ENCODE results near the gene PROB1. TPM values are rescaled to one million over a fixed set of nuclear protein-coding genes. Genes with fewer than 3 reads are reported as not detected.
A peak's percentile ranks its signal among the peaks of the same experiment; 100 is the strongest.

The PROB1 gene
- total and polyA plus RNA-seq, 9 of the 15 experiments (the other 6 are each of a cell fraction or from before 2014, with no cell fraction given) = 0.01 to 1.8 (median 0.47) TPM

- TF ChIP-seq ZNF407 (IDR thresholded peaks at IDR 0.05; ENCODE audit: low read depth) (no peak), ZNF511 (CRISPR knock-in tag; IDR thresholded peaks at IDR 0.05) (no peak), HOXB6 (CRISPR knock-in tag; IDR thresholded peaks at IDR 0.05; ENCODE audit: borderline replicate concordance) (no peak), MEF2A (IDR thresholded peaks at IDR 0.05; ENCODE audit: control insufficient read depth, low read depth, low read length) (no peak), KAT2B (IDR thresholded peaks at IDR 0.05; ENCODE audit: low read depth, low read length) (no peak), NFYB (IDR thresholded peaks at IDR 0.05; ENCODE audit: extremely low read depth, insufficient read length) (no peak), ZNF507 (tag; conservative IDR thresholded peaks at IDR 0.05) (no peak), TCF7 (IDR thresholded peaks at IDR 0.05; ENCODE audit: borderline replicate concordance) (no peak), NONO (IDR thresholded peaks at IDR 0.05; ENCODE audit: low read depth in 2 of 2, low read length in 1 of 2) (no peak), ZNF766 (CRISPR knock-in tag; conservative IDR thresholded peaks at IDR 0.05) (0 out of 2 replicates have a peak, but pooled peaks have one; percentile 42), ETV6 (IDR thresholded peaks at IDR 0.05; ENCODE audit: borderline replicate concordance in 1 of 2, low read depth in 2 of 2, low read length in 1 of 2) (no peak), ETV6 (CRISPR knock-in tag; IDR thresholded peaks at IDR 0.05; ENCODE audit: borderline replicate concordance) (no peak), ZNF561 (CRISPR knock-in tag; conservative IDR thresholded peaks at IDR 0.05) (no peak)
Measured at GRCh38 chr5:139385061-139386049, 9.5 kb downstream of the PROB1 start (continued).
